ENCODE results near the gene PTPN1. TPM values are rescaled to one million over a fixed set of nuclear protein-coding genes. Genes with fewer than 3 reads are reported as not detected.
"Not testable (repeated sequence)": the region's sequence is repeated elsewhere in the genome, so short reads cannot be mapped to it uniquely, and the experiment has no call there.

Gene PTPN1
- polyA plus RNA-seq, 3 donors = 30.5 to 35.7 (median 32.2) TPM

GRCh38 chr20:50588034-50588736 is 78.0 kb downstream of the PTPN1 start:
- no peak for DNase-seq

GRCh38 chr20:50589548-50590347 is 79.6 kb downstream of the PTPN1 start:
- no peak for DNase-seq

GRCh38 chr20:50590348-50590664 is 80.1 kb downstream of the PTPN1 start:
- DNase-seq = no peak

- DNase-seq = no peak
Observed at GRCh38 chr20:50591233-50591852, 81.2 kb downstream of the PTPN1 start.

GRCh38 chr20:50592282-50593004 is 82.3 kb downstream of the PTPN1 start:
- no peak for DNase-seq

- DNase-seq = no peak
Observed at GRCh38 chr20:50593005-50593335, 82.8 kb downstream of the PTPN1 start.

GRCh38 chr20:50594231-50594590 is 84.0 kb downstream of the PTPN1 start:
- DNase-seq = no peak

GRCh38 chr20:50594591-50595432 is 84.6 kb downstream of the PTPN1 start:
- DNase-seq = no peak

GRCh38 chr20:50595433-50595895 is 85.3 kb downstream of the PTPN1 start:
- no peak for DNase-seq

- DNase-seq = no peak
Observed at GRCh38 chr20:50595988-50596693, 86.0 kb downstream of the PTPN1 start.

- no peak for DNase-seq
Observed at GRCh38 chr20:50596694-50597021, 86.5 kb downstream of the PTPN1 start.

GRCh38 chr20:50597406-50597969 is 87.3 kb downstream of the PTPN1 start:
- no peak for DNase-seq

- DNase-seq = no peak
Observed at GRCh38 chr20:50598074-50598473, 87.9 kb downstream of the PTPN1 start.

GRCh38 chr20:50598768-50599167 is 88.6 kb downstream of the PTPN1 start:
- not testable (repeated sequence) for DNase-seq

- no peak for DNase-seq
Observed at GRCh38 chr20:50600281-50600895, 90.2 kb downstream of the PTPN1 start.

- DNase-seq = no peak
Observed at GRCh38 chr20:50601511-50602431, 91.6 kb downstream of the PTPN1 start.

- DNase-seq = no peak
Observed at GRCh38 chr20:50602432-50603088, 92.4 kb downstream of the PTPN1 start.

- DNase-seq = no peak
Observed at GRCh38 chr20:50604451-50604850, 94.3 kb downstream of the PTPN1 start.
